GM12878 (cell line): ENCODE measurements around the gene SKIC8.

Experiments
- CTCF ChIP-seq, 3 experiments: IDR thresholded peaks in 2 of 3; conservative IDR thresholded peaks in 1 of 3; 2 replicates each; pipeline ENCODE4 v1.5.1; 2011; ENCODE audit warnings: low read depth in 3 of 3, low read length in 3 of 3, mild to moderate bottlenecking in 3 of 3, control low read depth in 2 of 3, moderate library complexity in 2 of 3, inconsistent platforms in 1 of 3, mixed read lengths in 1 of 3; ENCODE audit not compliant: control insufficient read depth in 2 of 3, insufficient read depth in 1 of 3; ENCODE audit errors: extremely low read depth in 1 of 3
- EP300 ChIP-seq, 2 experiments: fragments of 150-350 bp in 1 of 2; IDR thresholded peaks; 2 replicates each; pipeline ENCODE4 v1.6.1; 2011 to 2012; ENCODE audit warnings: low read depth in 2 of 2, low read length in 2 of 2, borderline replicate concordance in 1 of 2, improper control_type of control experiment in 1 of 2, inconsistent platforms in 1 of 2; ENCODE audit not compliant: control insufficient read depth in 1 of 2
- EZH2 ChIP-seq: IDR thresholded peaks from 2 replicates; pipeline ENCODE4 v1.6.1; 2012; ENCODE audit warnings: low read depth, mild to moderate bottlenecking, control low read depth, inconsistent platforms, low read length, borderline replicate concordance; ENCODE audit not compliant: control insufficient read depth
- MEF2B ChIP-seq: fragments of 450-650 bp; IDR thresholded peaks from 2 replicates; pipeline ENCODE4 v1.6.1; 2018; ENCODE audit warnings: mild to moderate bottlenecking, moderate library complexity; ENCODE audit not compliant: partially characterized antibody, poor library complexity, severe bottlenecking
- NRF1 ChIP-seq: conservative IDR thresholded peaks from 2 replicates; pipeline ENCODE4 v1.6.1; 2011; ENCODE audit warnings: mild to moderate bottlenecking, low read depth, low read length, improper control_type of control experiment
- SMC3 ChIP-seq: IDR thresholded peaks from 2 replicates; pipeline ENCODE4 v1.6.1; 2011; ENCODE audit warnings: low read length, improper control_type of control experiment, borderline replicate concordance
- SP1 ChIP-seq: IDR thresholded peaks from one replicate; pipeline ENCODE4 v1.6.1; 2011; ENCODE audit warnings: low read depth, low read length
- USF1 ChIP-seq: IDR thresholded peaks from 2 replicates; pipeline ENCODE4 v1.6.1; 2011; ENCODE audit warnings: borderline replicate concordance, low read depth, mild to moderate bottlenecking, moderate library complexity, mixed read lengths, low read length; ENCODE audit not compliant: insufficient read depth; ENCODE audit errors: extremely low read length
- ZNF274 ChIP-seq: IDR thresholded peaks from one replicate; pipeline ENCODE4 v1.8.0; 2011; ENCODE audit not compliant: insufficient read length, insufficient read depth
- TF ChIP-seq, protein P1 (sequence below): fragments of 450-650 bp; IDR thresholded peaks from 2 replicates; pipeline ENCODE4 v1.6.1; 2018; ENCODE audit warnings: mild to moderate bottlenecking, low read depth, moderate library complexity; ENCODE audit not compliant: partially characterized antibody
- TF ChIP-seq, protein P2 (sequence below): fragments of 450-650 bp; IDR thresholded peaks from 2 replicates; pipeline ENCODE4 v1.6.1; 2017; ENCODE audit warnings: mild to moderate bottlenecking, moderate library complexity

DNA sequence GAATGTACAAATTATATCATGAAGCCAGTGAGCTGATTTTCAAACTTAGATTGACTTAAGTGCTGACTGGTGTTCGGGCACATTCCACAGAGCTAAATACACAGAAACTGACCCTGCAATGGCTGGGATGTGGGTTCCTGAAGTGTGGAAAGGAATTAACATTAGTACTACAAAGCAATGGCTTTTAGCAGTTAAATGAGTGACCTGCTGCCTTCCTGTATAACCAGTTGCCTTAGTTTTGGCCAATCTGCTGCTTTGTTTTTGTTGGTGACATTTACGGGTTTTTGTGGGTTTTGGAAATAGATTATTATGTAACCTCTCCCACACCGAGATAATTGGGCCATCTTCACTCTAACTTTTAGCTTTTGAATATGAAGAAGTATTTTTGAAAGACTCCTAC, 2.4 kb upstream of the SKIC8 start:
- TF ChIP-seq SP1 (no peak), ZNF274 (no peak), CTCF (IDR thresholded peaks at IDR 0.05 in 2 of 3, conservative IDR thresholded peaks at IDR 0.05 in 1 of 3; ENCODE audit: control insufficient read depth in 2 of 3, extremely low read depth in 1 of 3, insufficient read depth in 1 of 3, low read depth in 3 of 3, low read length in 3 of 3) (no peak), MEF2B (no peak), EZH2 (no peak), USF1 (no peak), SMC3 (no peak), EP300 (IDR thresholded peaks at IDR 0.05; ENCODE audit: borderline replicate concordance in 1 of 2, control insufficient read depth in 1 of 2, low read depth in 2 of 2, low read length in 2 of 2) (no peak), NRF1 (no peak)
- TF ChIP-seq, protein P1, sequence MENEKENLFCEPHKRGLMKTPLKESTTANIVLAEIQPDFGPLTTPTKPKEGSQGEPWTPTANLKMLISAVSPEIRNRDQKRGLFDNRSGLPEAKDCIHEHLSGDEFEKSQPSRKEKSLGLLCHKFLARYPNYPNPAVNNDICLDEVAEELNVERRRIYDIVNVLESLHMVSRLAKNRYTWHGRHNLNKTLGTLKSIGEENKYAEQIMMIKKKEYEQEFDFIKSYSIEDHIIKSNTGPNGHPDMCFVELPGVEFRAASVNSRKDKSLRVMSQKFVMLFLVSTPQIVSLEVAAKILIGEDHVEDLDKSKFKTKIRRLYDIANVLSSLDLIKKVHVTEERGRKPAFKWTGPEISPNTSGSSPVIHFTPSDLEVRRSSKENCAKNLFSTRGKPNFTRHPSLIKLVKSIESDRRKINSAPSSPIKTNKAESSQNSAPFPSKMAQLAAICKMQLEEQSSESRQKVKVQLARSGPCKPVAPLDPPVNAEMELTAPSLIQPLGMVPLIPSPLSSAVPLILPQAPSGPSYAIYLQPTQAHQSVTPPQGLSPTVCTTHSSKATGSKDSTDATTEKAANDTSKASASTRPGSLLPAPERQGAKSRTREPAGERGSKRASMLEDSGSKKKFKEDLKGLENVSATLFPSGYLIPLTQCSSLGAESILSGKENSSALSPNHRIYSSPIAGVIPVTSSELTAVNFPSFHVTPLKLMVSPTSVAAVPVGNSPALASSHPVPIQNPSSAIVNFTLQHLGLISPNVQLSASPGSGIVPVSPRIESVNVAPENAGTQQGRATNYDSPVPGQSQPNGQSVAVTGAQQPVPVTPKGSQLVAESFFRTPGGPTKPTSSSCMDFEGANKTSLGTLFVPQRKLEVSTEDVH = no peak
- TF ChIP-seq, protein P2, sequence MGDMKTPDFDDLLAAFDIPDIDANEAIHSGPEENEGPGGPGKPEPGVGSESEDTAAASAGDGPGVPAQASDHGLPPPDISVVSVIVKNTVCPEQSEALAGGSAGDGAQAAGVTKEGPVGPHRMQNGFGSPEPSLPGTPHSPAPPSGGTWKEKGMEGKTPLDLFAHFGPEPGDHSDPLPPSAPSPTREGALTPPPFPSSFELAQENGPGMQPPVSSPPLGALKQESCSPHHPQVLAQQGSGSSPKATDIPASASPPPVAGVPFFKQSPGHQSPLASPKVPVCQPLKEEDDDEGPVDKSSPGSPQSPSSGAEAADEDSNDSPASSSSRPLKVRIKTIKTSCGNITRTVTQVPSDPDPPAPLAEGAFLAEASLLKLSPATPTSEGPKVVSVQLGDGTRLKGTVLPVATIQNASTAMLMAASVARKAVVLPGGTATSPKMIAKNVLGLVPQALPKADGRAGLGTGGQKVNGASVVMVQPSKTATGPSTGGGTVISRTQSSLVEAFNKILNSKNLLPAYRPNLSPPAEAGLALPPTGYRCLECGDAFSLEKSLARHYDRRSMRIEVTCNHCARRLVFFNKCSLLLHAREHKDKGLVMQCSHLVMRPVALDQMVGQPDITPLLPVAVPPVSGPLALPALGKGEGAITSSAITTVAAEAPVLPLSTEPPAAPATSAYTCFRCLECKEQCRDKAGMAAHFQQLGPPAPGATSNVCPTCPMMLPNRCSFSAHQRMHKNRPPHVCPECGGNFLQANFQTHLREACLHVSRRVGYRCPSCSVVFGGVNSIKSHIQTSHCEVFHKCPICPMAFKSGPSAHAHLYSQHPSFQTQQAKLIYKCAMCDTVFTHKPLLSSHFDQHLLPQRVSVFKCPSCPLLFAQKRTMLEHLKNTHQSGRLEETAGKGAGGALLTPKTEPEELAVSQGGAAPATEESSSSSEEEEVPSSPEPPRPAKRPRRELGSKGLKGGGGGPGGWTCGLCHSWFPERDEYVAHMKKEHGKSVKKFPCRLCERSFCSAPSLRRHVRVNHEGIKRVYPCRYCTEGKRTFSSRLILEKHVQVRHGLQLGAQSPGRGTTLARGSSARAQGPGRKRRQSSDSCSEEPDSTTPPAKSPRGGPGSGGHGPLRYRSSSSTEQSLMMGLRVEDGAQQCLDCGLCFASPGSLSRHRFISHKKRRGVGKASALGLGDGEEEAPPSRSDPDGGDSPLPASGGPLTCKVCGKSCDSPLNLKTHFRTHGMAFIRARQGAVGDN = no peak
